Right renal cortex interstitium (tissue), 3 donors: ENCODE measurements around the gene ESRRA. TPM values are rescaled to one million over a fixed set of nuclear protein-coding genes. Genes with fewer than 3 reads are reported as not detected.

Experiments
- DNase-seq, 3 donors: peaks; one replicate each; pipeline ENCODE4 v3.0.0-alpha.2; 2013; ENCODE audit warnings: low read depth in 3 of 3, low spot score in 2 of 3
- polyA plus RNA-seq, 3 donors: library from polyadenylated mRNA; unstranded; fragments of 120-200 nt; gene quantifications; one replicate each; pipeline ENCODE4 v1.2.1, GENCODE V29; 2013; ENCODE audit not compliant: insufficient read length in 3 of 3

The ESRRA gene
- polyA plus RNA-seq, 3 donors = 16.3 to 19.1 (median 16.4) TPM

DNA sequence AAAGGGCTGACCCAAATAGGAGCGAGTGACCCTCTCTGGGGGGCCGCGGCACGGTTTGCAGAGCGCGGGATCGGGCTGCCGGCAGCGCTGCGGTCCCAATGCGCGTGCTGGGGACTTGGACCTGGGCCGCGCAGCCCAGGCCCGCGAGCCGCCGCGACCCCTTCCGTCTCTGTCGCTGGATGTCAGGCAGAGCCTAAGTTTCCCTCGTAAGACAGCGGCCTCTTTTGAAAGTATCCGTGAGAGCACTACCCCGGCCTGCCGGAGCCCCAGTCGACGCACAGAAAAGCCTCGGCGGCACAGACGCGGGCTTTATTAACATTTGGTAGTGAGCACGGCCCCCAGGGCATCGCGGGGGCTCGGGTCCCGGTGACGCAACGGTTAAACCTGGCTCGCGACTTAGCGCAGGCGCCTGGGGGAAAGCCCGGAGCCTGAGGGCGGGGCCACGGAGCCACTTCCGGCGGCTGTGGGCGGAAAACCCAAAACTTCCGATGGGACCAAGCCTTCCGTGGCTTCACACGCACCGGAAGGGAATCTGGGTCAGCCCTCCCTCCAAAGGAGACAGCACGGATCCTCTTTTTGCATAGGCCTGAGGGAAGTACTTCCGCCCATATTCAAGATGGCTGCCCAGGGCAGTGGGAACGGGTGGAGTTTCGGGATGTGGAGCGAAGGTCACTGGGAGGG lies 35.6 kb upstream of the ESRRA start:
- peak; percentile 98 for DNase-seq

DNA sequence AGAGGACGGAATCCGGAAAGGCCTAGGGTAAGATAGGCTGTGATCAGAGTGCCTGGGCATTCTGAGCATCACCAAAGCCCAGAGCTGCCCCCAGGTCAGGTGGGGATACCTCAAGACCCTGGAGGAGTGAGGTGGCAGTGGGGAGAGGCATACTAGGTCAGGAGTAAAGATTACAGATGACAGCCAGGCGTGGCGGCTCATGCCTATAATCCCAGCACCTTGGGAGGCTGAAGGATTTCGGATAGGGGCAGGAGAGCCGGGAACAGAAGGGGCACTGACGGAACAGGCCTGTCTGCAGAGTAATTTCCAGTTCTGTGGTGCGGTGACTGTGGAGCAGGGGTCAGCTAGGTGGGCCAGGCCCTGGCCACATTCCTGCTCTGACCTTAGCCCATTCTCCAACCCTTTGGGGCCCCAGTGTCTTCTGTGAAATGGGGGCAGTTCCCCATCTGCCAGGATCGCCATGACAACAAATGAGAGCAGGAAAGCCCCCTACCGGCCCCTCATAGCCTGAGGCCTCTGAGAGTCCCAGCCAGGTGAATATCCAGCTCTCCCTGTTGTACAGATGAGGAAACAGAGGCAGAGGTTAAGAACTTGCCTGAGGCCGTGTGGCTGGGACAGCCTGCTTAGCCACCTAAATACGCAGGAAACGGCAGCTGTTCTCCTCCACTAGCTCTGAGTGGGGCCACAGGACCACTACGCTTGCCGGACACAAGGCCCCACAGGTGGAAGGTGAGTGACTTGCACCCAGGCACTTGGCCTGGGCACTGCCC lies 30.1 kb upstream of the ESRRA start:
- no peak for DNase-seq

DNA sequence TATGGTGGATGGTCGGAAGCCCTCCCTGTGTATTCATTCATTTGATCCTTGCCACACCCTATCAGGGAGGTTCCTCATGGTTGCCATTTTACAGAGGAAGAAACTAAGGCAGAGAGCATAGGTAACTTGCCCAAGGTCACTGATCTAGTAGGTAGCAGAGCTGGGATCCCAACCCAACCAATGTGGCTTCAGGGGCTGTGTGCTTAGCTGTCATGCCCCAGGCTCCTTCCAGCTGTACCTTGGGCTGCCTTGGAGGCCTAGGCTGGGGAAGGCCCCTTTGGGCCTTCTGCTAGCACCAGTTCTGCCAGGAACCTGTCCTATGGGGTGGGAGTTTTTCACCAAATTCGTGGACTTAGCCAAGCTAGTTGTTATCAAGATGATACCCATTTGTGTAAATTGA lies 29.5 kb upstream of the ESRRA start:
- DNase-seq = no peak

DNA sequence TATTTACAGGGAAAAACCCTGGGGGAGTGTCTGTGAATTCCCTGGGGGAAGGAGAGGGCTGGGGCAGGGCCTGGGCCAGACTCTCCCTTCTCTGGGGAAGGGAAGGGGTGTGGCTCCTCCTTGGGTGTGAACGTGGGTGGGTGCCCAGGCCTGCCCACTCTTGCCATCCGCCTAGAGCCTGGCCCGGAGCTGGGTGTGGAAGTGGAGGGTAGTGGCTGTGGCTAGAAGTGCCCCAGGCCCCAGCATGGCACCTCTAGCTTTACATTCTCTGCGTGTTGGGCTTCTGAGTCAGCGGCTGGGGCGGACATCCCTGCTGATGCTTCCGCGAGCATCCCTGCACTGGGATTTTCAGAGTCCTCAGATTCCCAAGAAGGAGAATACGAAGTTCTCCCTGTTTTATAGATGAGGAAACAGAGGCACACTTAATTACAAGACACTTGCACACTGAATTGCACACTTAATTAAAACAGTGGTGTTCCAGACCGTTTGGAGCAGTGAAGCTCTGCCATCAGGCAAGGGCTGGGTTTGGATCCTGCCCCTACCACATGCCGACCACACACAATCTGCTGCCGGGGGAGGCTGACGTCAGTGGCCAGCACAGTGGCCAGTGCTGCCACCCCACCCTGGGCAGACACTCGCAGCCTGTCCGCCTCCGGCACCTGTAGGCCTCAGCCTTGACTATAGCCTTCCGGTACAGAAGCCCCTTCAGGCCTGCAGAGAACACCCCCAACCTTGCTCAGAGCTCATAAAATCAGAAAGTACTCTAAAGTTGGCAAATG lies 28.5 kb upstream of the ESRRA start:
- DNase-seq = no peak

DNA sequence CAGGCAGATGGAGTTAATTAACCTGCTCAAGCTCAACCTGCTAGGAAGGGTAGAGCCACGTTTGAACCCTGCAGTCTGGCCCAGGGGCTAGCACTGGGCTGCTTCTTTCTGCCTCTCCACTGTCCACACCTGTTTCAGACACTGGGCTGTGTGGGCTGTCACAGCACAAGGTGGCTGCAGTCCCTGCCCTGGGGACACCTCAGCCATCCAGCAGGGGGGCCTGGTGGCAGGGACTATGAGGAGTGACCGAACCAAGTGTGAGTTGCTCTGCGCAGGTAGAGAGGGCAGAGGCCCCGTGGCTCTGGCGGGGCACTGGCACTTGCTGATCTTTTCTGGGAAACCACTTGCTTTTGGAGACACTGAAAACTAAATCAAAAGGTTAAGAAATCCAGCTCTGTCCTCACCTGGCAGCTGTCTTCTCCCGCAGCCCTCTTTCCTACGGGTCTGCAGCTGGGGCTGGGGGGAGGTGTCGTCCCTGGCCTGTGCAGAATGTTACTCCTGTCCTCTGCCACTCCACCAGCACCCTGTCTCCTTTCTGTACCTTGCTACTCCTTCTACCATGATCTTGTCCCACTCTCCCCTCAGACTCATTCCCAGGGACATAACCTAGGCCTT lies 26.6 kb upstream of the ESRRA start:
- no peak for DNase-seq

DNA sequence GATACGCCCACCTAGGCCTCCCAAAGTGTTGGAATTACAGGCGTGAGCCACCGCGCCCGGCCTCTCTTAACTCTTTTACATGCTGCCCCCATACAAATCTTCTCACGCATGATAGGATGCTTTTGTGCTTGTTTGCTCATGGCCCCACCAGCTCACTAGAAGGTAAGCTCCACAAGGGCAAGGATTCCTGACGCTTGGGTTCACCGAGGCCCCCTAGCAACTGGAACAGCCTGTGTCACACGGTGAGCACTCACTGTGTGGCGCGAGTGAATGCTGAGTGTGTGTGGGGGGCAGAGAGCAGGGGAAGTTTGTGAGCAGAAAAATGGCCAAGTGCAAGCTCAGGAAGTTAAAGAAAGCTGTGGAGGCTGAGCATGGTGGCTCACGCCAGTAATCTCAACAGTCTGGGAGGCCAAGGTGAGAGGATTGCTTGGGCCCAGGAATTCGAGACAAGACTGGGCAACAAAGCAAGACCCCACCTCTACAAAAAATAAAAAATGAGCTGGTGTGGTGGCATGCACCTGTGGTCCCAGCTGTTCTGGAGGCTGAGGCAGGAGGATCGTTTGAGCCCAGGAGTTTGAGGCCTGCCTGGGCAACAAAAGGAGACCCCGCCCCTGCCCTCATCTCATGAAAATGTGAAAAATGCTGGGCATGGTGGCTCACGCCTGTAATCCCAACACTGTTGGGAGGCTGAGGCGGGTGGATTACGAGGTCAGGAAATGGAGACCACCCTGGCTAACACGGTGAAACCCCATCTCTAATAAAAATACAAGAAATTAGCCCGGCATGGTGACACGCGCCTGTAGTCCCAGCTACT lies 23.2 kb upstream of the ESRRA start:
- DNase-seq = no peak

DNA sequence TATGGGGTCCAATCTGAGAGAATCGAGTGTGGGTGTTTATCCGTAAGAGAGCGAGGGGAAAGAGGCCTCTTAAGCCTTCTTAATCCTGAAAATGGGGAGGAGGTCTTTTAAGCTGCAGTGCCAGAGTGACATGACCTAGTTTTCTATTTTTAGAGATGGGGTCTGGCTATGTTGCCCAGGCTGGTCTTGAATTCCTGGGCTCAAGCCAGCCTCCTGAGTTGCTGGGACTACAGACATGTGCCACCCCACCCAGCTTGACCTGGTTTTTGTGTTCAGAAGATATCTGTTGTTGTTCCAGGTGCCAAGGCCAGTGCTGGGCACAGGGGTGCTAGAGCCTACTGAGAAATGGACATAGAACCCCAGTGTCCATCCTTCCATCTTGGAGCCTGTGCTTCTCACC lies 22.2 kb upstream of the ESRRA start:
- no peak for DNase-seq

DNA sequence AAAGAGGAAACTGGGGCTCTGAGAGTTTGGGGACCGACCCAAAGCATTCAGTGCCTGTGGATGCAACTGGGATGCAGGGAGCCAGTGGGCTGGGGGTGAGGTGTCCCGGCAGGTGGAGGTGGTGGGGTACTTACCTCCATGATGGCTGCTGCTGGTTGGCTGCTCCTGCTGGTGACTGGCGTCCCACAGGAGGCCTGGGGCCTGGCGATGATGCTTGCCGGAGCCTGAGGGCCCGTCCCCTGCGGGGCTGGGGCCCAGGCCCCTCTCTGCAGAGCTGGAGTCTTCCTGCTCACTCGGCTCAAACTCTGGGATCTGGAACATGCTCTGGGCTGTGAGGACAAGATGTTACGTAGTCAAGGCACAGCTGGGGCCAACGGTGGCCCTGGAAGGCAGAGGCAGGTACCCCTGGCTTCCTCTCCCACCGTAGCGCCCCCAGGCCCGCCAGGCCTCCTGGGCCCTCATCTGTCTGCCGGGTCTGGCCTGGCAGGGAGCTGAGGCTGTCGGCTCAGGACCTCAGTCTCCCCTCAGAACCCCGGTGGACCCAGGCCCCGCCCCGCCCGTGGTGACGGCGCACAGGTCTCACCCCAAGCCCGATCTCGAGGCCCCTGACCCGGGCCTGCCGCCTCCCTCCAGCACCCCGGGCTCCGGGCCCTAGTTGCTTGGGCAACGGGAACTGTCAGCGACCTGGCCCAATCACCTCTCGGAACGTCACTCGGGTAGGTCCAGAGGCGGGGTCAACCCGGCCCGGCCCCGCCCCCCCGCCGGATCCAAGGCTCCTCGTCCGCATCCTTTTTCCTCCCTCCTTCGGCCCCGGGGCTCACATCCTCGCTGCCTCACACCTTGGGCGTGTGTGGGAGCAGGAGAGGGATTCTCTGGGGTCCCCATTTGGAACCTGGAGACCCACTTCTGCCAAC lies 21.0 kb upstream of the ESRRA start, which contains the start of gene BAD:
TSS of gene BAD (minus strand) at position 618 of the 914 bp plus-strand sequence. CDS start at position 321, 297 bp downstream.
- DNase-seq = peak in 2 of 3 donors; percentile 80 to 87

DNA sequence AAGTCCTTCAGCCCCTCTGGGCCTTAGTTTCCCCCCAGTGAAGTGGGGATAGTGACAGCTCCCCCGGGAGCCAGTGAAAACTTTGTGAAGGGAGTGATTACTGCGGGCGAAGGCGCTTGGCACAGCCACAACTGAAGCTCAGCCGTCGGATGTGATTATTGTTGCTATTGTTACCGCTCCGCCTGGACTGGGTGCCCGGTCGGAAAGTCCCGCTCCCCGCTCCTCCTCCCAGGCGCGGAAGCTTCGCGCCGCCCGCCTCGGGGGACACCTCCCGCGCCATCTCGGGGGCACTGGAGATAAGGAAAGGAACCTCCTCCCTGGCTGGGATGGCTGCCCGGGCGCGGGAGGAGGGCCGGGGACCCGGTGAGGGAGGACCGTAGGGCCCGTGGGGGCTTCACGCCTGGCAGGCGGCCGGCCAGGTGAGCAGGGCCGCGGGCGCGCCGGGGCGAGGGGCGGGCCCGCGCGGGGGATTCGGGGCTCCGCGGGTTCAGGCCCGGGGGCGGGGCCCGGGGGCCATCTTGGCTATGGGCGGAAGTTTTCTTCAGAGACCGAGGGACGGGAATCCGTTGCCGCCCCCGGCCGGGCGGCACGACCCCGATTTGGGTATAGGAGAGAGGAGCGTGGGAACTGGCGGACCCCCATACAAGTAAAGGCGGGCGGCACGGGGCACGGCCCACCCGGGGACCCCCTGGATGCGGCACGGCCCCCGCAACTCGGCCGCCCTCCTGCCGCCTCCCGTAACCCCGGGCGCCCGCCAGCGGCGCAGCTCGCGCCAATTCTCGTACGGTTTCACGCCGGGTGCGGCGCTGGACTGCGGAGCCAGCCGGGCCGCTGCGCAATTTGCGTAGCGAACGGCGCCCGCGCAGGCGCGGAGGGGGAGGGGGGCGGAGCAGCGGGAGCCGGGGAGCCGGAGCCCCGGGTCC lies 20.1 kb upstream of the ESRRA start, which contains the start of gene GPR137:
TSS of gene GPR137 (plus strand) at position 887 of the 923 bp plus-strand sequence. CDS start 677 bp downstream, outside the sequence.
- peak in 2 of 3 donors; percentile 71 to 76 for DNase-seq

DNA sequence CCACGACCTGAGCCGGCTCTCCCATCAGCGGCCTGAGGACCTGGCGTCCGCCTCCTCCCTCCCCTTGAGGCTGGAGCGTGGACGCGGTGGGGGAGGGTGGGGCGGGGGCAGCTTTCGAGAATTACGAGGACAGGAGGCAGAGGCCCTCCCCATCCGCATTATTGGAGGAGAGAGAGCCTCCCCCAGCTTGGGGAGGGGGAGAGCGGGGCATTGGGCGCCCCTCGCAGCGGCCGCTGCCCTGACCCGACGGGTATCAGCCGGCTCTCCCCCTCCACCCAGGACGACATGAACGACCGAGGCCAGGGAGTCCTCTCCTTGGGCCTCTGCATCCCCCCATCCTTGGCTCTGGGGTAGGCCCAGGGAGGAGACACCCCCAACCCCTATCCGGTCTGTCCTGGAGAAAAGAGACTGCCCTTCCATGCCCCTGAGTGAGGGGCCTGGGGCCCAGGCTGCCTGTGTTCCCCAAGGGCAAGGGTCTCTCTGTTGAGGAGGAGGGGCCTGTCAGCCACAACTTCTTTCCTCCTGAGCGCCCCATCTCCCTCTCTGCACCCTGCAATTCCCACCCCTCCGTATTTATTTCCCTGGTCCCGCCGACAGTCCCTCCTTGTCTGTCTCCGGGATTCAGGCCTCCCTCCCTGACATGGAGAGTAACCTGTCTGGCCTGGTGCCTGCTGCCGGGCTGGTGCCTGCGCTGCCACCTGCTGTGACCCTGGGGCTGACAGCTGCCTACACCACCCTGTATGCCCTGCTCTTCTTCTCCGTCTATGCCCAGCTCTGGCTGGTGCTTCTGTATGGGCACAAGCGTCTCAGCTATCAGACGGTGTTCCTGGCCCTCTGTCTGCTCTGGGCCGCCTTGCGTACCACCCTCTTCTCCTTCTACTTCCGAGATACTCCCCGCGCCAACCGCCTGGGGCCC lies 19.2 kb upstream of the ESRRA start:
- DNase-seq = no peak

DNA sequence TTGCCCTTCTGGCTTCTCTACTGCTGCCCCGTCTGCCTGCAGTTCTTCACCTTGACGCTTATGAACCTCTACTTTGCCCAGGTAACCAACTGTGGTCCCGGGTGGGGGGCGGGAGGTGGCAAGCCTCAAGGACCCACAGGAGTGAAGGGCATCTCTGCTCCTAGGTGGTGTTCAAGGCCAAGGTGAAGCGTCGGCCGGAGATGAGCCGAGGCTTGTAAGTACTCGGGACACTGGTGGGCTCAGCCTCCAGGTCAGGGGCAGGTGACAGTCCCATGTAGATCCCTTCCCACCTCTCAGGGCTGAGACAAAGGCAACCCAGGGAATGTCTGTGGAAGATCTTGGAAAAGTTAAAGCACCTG lies 18.5 kb upstream of the ESRRA start:
- no peak for DNase-seq

DNA sequence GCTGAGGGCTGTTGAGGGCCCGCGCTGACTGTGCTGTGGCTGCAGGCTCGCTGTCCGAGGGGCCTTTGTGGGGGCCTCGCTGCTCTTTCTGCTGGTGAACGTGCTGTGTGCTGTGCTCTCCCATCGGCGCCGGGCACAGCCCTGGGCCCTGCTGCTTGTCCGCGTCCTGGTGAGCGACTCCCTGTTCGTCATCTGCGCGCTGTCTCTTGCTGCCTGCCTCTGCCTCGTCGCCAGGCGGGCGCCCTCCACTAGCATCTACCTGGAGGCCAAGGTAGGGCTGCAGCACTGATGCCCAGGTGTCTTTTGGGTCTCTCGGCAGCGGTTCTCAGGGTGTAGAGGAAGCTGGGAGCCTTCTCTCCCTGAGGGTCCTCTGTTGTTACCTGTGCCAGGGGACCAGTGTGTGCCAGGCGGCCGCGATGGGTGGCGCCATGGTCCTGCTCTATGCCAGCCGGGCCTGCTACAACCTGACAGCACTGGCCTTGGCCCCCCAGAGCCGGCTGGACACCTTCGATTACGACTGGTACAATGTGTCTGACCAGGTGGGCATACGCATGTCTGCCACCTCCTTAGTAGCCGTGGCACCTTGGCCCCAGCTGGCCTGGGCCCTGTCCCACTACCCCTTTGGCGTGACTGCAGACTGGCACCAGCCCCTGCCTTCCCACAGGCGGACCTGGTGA lies 17.5 kb upstream of the ESRRA start:
- DNase-seq = no peak

DNA sequence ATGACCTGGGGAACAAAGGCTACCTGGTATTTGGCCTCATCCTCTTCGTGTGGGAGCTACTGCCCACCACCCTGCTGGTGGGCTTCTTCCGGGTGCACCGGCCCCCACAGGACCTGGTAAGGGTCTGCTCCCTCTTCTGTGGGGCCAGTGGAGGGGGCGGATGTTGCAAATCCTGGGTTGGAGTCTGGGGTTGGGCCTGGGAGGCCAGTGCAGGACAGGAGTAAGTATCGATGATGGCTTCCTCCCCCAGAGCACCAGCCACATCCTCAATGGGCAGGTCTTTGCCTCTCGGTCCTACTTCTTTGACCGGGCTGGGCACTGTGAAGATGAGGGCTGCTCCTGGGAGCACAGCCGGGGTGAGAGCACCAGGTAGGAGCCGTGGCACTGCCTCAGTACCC lies 17.0 kb upstream of the ESRRA start:
- DNase-seq = no peak

DNA sequence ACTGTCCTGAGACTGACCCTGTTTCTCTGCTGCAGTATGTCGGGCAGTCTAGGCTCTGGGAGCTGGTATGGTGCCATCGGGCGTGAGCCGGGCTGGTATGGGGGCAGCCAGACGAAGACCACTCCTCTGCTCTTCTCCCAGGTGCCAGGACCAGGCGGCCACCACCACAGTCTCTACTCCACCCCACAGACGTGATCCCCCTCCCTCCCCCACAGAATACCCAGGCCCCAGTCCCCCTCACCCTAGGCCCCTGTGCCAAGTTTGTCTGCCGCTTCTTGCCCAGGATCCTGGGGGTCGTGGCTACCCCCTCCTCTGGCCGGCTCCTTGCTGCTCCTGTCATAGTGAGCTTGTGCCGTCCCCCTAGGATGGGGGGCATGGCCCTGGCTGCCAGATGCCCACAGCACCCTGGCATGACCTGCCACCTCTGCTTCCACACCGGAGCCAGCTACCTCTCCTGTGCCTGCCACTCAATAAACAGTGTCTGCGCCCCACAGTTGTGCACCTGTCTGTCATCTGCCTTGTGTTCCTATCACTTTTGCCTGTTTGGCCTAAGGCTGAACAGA lies 16.2 kb upstream of the ESRRA start:
- DNase-seq = no peak

DNA sequence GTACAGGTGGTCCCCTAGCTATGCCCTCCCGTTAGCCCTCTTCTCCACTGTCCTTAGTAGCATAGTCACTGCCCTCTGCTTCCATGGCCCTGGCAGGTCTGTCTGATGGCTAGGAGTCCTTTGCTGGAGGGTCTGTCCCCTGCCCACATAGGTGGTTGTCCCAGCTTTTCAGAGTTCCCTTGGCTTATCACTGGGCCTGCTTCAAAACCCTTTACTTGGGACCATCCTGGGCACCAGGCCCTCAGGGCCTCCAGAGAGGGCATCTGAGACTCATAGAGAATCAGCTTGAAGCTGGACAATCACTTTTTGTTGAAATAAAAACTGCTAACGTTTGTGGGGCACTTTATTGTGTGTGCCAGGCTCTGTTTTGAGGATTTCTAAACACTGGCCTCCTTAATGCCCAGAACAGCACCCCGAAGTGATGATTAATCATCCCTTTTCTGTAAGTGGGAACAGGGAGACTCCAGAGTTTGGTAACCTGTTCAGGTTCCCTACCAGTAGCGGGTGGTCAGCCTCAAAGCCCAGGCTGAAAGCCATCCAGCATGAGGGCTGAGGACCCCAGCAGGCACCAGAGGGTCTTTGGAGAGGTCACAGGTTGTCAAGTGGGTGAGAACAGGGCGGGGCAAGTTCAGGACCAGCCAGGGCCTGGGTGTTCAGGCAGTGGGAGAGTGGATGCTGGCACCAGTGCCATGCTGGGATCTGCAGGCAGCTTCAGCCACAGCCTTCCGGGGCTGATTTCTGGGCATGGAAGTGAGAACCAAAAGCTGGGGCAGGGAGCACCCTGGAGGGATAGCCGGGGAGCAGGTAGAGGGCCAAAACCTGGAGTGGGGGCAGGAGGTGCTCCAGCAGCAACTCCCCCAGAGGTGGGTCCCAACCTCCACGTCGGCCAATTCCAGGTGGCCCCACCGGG lies 14.7 kb upstream of the ESRRA start:
- no peak for DNase-seq
